Measurements from ENCODE around the gene PIMREG. TPM values are rescaled to one million over a fixed set of nuclear protein-coding genes. Genes with fewer than 3 reads are reported as not detected.

Gene PIMREG
- total and polyA plus RNA-seq, 2 donors: 1.8 to 15.1 TPM

Other genes with a start within 250 kb of the PIMREG start
- gene AIPL1, start 9.3 kb upstream of the PIMREG start, total RNA-seq: 0.05 TPM
- gene AIPL1, start 9.3 kb upstream of the PIMREG start, polyA plus RNA-seq: 0.14 TPM
- 0.33 TPM for gene PITPNM3, start 112.1 kb downstream of the PIMREG start, total RNA-seq
- 0.52 TPM for gene PITPNM3, start 112.1 kb downstream of the PIMREG start, polyA plus RNA-seq
- 11.8 TPM for gene KIAA0753, start 196.3 kb downstream of the PIMREG start, total RNA-seq
- gene KIAA0753, start 196.3 kb downstream of the PIMREG start, polyA plus RNA-seq: 10.8 TPM
- gene TXNDC17, start 196.6 kb downstream of the PIMREG start, total RNA-seq: 127 TPM
- 117 TPM for gene TXNDC17, start 196.6 kb downstream of the PIMREG start, polyA plus RNA-seq
- 19.7 TPM for gene MED31, start 207.2 kb downstream of the PIMREG start, total RNA-seq
- gene MED31, start 207.2 kb downstream of the PIMREG start, polyA plus RNA-seq: 29.4 TPM
- gene C17orf100, start 207.3 kb downstream of the PIMREG start, total RNA-seq: 0.90 TPM
- gene C17orf100, start 207.3 kb downstream of the PIMREG start, polyA plus RNA-seq: 5.2 TPM

Measured in thymus (tissue), 2 donors.